A673 (cell line): ENCODE measurements around the gene TAF6.

ENCODE experiments used
- CTCF ChIP-seq: fragments of 300-800, 200-600 bp; sonication (generic); conservative IDR thresholded peaks from 2 replicates; pipeline ENCODE4 v1.5.1; 2017; ENCODE audit warnings: low read depth, mild to moderate bottlenecking, antibody characterized with exemption, low read length, moderate library complexity, mixed read lengths
- EZH2 ChIP-seq: fragments of 200-600 bp; sonication (generic); IDR thresholded peaks from 2 replicates; pipeline ENCODE4 v1.6.1; 2017; ENCODE audit warnings: borderline replicate concordance, low read depth, mild to moderate bottlenecking, mixed read lengths, antibody characterized with exemption, low read length; ENCODE audit not compliant: poor library complexity, severe bottlenecking

- TF ChIP-seq CTCF, result no peak
- no peak for TF ChIP-seq EZH2
These were observed 628 bp downstream of the TAF6 start for GRCh38 chr7:100118388-100119071.
